ENCODE measurements around the gene ZNF283.

Gene ZNF283

GRCh38 chr19:43811837-43812236 is 15.3 kb upstream of the ZNF283 start:
- Histone ChIP-seq H3K9me2 (replicated peaks; ENCODE audit: control insufficient read depth, low read length) (no peaks in the 10 kb centered on the region), H3K4me1 (ENCODE audit: control insufficient read depth, low read length) (no peaks in the 10 kb centered on the region), H3K4me2 (ENCODE audit: low read length) (no peak overlapping the region), H4K20me1 (ENCODE audit: control insufficient read depth, insufficient read depth, low read depth, low read length) (no peaks in the 10 kb centered on the region), H3K27ac (ENCODE audit: low read depth, low read length) (no peak overlapping the region), H3F3A (ENCODE audit: control insufficient read depth, insufficient read depth) (no peaks in the 10 kb centered on the region), H3K79me2 (ENCODE audit: control insufficient read depth, low read length) (no peaks in the 10 kb centered on the region), H3K4me3 (ENCODE audit: low read length) (no peak overlapping the region), H3K27me3 (ENCODE audit: control insufficient read depth, low read length) (peaks cover 2% of the 10 kb centered on the region; the same call in 1 of the 2 replicates), H3K9me3 (ENCODE audit: control insufficient read depth, insufficient read depth, low read length) (no peaks in the 10 kb centered on the region), H3K36me3 (ENCODE audit: control insufficient read depth, low read length) (no peaks in the 10 kb centered on the region)
- TF ChIP-seq EZH2phosphoT487 (IDR thresholded peaks at IDR 0.05; ENCODE audit: borderline replicate concordance, low read length) (no peak), CTCF (IDR thresholded peaks at IDR 0.05; ENCODE audit: low read depth, low read length, poor library complexity, severe bottlenecking) (no peak)

- H3K27ac ChIP-seq (ENCODE audit: low read depth, low read length) = no peak overlapping the region
- peaks cover 2% of the 10 kb centered on the region; the same call in 1 of the 2 replicates for H3K27me3 ChIP-seq (ENCODE audit: control insufficient read depth, low read length)
- TF ChIP-seq EZH2phosphoT487 (IDR thresholded peaks at IDR 0.05; ENCODE audit: borderline replicate concordance, low read length) (no peak), CTCF (IDR thresholded peaks at IDR 0.05; ENCODE audit: low read depth, low read length, poor library complexity, severe bottlenecking) (no peak)
- no peaks in the 10 kb centered on the region for H3K36me3 ChIP-seq (ENCODE audit: control insufficient read depth, low read length)
- no peaks in the 10 kb centered on the region for H3K9me2 ChIP-seq (replicated peaks; ENCODE audit: control insufficient read depth, low read length)
- H3K9me3 ChIP-seq (ENCODE audit: control insufficient read depth, insufficient read depth, low read length) = no peaks in the 10 kb centered on the region
- no peaks in the 10 kb centered on the region for H3F3A ChIP-seq (ENCODE audit: control insufficient read depth, insufficient read depth)
- H3K4me1 ChIP-seq (ENCODE audit: control insufficient read depth, low read length) = no peaks in the 10 kb centered on the region
- no peaks in the 10 kb centered on the region for H3K79me2 ChIP-seq (ENCODE audit: control insufficient read depth, low read length)
- H4K20me1 ChIP-seq (ENCODE audit: control insufficient read depth, insufficient read depth, low read depth, low read length) = no peaks in the 10 kb centered on the region
- H3K4me3 ChIP-seq (ENCODE audit: low read length) = no peak overlapping the region
- H3K4me2 ChIP-seq (ENCODE audit: low read length) = no peak overlapping the region
Measured at GRCh38 chr19:43812259-43812658, 14.9 kb upstream of the ZNF283 start.

GRCh38 chr19:43812688-43813087 is 14.4 kb upstream of the ZNF283 start:
- Histone ChIP-seq H3F3A (ENCODE audit: control insufficient read depth, insufficient read depth) (no peaks in the 10 kb centered on the region), H3K9me3 (ENCODE audit: control insufficient read depth, insufficient read depth, low read length) (no peaks in the 10 kb centered on the region), H3K79me2 (ENCODE audit: control insufficient read depth, low read length) (no peaks in the 10 kb centered on the region), H3K27me3 (ENCODE audit: control insufficient read depth, low read length) (peaks cover 2% of the 10 kb centered on the region; the same call in 1 of the 2 replicates), H3K4me2 (ENCODE audit: low read length) (no peak overlapping the region), H3K27ac (ENCODE audit: low read depth, low read length) (no peak overlapping the region), H4K20me1 (ENCODE audit: control insufficient read depth, insufficient read depth, low read depth, low read length) (no peaks in the 10 kb centered on the region), H3K4me1 (ENCODE audit: control insufficient read depth, low read length) (no peaks in the 10 kb centered on the region), H3K9me2 (replicated peaks; ENCODE audit: control insufficient read depth, low read length) (no peaks in the 10 kb centered on the region), H3K4me3 (ENCODE audit: low read length) (no peak overlapping the region), H3K36me3 (ENCODE audit: control insufficient read depth, low read length) (no peaks in the 10 kb centered on the region)
- TF ChIP-seq EZH2phosphoT487 (IDR thresholded peaks at IDR 0.05; ENCODE audit: borderline replicate concordance, low read length) (no peak), CTCF (IDR thresholded peaks at IDR 0.05; ENCODE audit: low read depth, low read length, poor library complexity, severe bottlenecking) (no peak)

All from DOHH2 (cell line).